ENCODE measurements around the gene KPNA5.
"Not testable (repeated sequence)": the region's sequence is repeated elsewhere in the genome, so short reads cannot be mapped to it uniquely, and the experiment has no call there.

Gene KPNA5

DNA sequence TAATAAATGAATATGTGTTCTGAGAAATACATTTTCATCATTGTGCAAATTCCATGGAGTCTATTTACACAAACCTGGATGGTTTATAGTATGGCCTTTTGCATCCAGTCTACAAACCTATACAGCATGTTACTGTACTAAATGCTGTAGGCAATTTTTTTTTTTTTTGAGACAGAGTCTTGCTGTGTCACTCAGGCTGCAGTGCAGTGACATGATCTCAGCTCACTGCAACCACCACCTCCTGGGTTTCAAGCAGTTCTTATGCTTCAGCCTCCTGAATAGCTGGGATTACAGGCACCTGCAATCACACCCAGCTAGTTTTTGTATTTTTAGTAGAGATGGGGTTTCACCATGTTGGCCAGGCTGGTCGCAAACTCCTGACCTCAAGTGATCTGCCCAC is 22.9 kb downstream of the KPNA5 start:
- not testable (repeated sequence) for DNase-seq (ENCODE audit: low spot score)

DNA sequence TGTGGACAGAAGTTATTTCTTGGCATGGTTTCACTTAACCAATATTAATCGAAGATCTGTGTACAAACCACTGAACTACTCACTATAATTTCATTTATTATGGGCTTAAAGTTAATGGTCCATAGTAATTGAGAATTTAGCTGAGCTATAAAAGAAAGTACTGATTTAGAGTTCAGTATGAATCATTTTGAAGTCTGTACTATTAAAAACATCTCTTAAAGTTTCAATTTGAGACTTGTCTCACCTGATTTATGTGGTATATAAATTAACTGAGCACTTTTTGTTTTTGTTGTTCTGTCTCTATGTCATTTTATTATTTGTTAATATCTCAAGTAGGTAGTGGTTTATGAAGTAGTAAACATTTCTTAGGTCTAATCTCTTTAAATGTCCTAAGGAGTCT is 24.9 kb downstream of the KPNA5 start:
- no peak for DNase-seq (ENCODE audit: low spot score)

DNA sequence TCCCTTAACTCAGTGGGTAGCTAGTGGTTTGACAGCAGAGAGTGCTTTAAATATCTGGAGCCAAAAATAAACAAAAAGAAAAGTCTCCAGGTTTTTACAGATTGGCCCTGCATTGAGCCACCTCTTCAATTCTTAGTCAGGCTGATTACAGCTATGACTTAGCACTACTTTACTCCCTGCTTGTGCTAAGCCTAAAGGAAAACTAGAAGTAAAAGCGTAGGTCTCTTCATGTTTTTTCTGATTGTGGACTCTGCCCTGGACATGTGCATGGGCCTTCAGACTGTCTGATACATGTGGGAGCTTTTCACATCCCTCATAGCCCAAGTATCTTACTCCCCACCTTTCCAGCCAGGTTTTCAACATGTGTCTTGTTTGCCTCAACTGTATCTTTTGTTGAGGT is 33.3 kb downstream of the KPNA5 start:
- DNase-seq (ENCODE audit: low spot score), result no peak

DNA sequence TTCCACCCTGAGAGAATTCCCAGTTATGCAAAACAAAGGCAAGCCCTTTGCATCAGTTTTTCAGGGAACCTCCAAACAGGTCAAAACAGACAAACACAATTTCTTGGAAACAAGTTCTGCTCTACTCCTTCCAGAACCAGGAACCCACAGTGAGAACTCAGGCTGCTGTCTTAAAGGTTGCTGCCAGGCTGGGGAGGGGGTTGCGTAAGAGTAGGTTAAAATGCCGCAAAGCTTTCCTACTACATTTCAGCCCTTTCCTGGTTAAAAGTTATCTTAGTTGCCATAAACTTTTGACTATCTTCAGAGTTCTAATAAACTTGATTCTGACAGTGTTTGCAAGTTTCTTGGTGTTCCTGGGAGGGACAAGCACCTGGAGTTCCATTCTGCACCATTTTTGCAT is 33.8 kb downstream of the KPNA5 start:
- no peak for DNase-seq (ENCODE audit: low spot score)

DNA sequence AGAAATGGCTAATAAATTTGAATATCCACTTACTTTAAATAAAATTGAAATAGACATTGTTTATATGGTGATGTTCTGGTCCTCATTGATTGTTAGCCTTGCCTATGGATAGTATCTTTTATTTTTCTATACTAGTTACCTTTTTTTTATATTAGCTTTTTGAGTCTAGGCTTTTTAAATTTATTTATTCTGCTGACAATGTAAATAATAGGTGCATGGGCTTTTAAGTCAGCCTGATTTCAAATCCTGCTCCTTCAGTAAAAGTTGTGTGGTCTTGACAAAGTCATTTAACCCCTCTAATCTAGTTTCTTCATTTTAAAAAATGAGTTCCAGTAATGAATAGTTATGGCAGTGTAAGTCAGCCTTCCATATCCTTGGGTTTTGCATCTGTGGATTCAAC is 45.9 kb downstream of the KPNA5 start:
- no peak for DNase-seq (ENCODE audit: low spot score)

DNA sequence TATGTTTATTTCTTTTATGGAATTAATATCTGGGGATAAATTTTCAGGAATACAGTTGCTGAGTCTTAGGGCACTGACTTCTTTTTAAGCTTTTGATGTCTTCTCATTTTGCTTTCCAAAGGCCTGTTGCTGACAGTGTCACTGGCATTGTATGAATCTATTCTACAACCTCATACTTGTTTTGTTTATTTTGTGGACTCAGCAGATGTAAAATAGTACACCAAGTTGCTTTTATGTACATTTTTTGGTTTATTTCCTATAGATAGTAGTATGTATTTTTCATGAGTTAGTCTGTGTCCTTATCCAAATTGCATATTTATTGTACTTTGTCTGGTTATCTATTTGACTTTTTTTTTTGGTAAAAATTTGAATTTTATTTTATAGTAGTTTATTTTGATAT is 49.5 kb downstream of the KPNA5 start:
- DNase-seq (ENCODE audit: low spot score), result no peak

DNA sequence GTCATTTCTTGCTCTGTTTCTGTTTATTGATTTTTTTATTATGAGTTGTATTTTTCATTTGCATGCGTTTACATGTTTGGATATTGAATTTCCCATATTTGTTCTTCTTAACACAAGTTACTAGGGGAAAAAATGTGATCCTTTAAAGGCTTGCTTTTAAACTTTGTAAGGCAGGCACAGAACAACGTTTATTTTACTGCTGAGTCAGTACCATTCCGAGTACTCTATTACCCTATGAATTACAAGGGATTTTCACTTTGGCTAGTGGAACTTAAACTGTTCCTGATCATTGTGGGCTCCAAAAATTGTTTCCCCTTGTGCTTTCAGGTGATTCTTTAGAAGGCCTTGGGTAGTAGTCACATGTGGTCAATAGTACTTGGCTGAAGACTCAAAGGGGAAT is 56.0 kb downstream of the KPNA5 start:
- no peak for DNase-seq (ENCODE audit: low spot score)

DNA sequence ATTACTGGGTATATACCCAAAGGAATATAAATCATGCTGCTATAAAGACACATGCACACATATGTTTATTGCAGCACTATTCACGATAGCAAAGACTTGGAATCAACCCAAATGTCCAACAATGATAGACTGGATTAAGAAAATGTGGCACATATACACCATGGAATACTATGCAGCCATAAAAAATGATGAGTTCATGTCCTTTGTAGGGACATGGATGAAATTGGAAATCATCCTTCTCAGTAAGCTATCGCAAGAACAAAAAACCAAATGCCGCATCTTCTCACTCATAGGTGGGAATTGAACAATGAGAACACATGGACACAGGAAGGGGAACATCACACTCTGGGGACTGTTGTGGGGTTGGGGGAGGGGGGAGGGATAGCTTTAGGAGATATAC is 59.5 kb downstream of the KPNA5 start:
- DNase-seq (ENCODE audit: low spot score), result not testable (repeated sequence)

DNA sequence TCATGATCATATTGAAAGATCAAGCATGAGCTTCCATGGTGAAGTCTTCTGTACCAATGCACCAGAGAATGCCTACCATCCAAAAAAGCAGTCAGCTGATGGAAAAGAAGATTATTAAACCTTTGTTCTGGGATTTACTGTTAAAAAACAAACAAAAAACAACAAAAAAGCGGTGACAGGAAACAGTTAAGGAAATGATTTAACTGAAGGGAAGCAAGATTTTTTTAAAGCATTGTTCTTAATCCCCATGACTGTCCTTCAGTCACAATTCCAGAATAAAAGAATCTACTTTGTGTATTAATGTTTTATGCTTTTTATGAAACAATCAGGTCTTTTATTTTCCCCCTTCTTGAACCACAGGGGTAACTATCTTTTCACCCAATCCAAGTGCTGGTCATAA is 60.6 kb downstream of the KPNA5 start:
- no peak for DNase-seq (ENCODE audit: low spot score)

DNA sequence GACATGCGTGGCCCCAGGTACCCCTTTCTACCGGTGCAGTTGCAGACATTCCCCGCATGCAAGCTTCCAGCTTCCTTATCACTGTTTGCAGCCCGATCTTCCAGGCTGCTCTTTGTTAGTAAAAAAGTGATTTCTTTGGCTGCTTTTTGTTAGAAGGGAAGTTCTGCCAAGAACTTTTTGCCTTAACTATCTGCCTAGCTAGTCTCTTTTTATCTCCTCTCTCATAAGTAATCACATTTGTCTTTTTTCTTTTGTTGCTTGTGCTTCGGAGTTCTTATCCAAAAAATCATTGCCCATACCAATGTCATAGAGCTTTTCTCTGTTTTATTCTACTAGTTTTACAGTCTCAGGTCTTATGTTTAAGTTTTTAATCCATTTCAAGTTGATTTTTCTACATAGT is 64.2 kb downstream of the KPNA5 start:
- DNase-seq (ENCODE audit: low spot score), result no peak

DNA sequence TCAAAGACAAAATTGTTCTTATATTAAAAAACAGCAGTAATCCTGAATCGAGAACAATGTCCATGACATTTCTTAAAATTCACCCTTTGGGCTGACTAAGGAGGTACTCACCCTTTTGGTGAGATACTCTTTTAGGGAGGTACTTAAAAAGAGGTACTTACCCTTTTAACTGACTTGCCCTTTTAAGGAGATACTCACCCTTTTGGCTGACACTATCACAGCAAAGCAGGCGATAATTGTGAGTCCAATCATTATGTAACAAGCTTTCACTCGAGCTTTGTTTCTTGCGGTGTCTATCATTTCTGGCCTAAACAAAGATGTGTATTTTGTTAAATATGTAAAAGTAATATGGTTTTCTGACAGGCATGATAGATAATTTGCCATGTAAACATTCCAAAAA is 80.8 kb downstream of the KPNA5 start:
- peak; percentile 50 for DNase-seq (ENCODE audit: low spot score)

DNA sequence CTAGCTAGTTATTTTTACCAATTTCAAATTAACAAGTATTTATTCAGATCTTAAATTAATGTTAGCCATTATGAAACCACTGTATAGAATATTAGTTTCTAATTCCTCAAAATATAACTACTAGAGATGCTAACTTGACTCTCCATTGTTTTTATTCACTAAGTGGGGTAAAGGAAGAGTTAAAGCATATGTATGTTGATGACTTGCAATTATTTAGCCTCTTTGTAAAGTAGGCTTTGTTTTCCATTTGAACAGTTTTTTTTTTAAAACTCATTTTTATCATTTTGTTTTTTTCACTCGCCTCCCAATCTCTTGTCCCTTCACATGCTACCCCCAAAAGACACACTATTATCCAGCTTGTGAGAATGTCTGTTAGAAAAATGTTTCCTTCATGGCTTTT is 81.2 kb downstream of the KPNA5 start:
- DNase-seq (ENCODE audit: low spot score), result no peak

DNA sequence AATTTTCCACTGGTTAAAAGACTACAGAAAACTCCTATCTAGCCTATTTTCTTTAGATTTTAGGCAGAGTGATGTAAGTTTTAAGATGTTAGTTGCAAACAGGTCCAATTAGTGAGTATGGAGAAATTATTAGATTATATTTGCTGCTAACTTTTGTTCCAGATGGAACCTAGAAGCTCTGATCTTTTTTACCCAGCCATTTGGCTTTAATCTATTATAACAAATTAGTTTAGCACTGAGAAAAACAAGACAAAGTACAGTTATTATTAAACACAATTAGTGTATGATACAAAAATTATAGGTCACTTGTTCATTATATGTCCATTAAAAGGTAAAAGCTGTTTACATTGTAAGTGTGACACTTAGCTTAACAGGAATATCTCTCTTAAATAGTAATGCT is 82.0 kb downstream of the KPNA5 start:
- no peak for DNase-seq (ENCODE audit: low spot score)

DNA sequence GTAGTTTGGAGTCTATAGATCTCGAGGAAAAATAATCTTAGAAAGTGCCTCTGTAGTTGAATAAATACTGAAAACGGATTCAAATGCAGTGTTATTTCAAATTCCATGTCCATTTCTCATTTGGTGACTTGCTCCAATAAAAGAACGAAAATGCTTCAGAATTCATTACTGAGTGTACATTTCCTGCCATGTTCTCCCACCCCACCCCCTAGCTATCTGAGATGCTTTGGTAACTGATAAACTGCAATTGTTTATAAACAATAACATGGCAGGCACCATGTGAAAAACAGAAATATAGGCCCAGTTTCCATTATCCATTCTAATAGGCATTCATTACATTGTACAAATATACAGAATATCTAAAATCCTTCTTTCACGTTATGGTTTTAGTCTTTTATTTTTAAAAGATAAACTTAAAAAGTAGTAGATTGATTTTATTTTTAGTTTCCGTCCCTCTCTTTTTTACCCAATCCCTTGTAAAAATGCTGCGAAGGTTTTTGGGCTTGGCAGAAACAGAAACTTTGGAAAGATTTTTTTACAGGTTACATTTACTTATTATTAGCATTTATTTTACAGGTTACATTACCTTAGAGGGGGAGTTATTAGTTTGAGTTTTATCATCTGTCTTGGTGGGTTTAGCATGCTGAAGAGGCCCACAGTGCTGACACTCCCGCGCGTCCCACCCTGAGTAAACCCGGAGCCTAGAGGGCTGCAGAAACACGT is 83.1 kb downstream of the KPNA5 start:
- DNase-seq (ENCODE audit: low spot score), result no peak

DNA sequence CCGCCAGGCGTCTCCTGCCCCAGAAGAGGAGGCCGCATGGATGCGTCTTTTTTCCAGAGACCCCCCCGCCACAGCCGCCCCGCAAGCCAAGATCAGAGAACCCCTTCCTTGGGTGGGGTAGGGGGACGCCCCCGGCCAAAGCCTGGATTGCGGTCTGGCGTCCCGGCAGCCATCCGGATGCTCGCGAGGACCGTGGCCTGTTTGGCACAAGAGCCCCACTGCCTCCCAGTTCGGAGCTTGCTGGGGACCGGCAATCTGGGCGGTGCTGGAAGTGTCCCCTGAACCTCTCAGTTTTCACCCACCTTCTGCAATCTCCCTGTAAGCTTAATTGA is 83.6 kb downstream of the KPNA5 start:
- no peak for DNase-seq (ENCODE audit: low spot score)

DNA sequence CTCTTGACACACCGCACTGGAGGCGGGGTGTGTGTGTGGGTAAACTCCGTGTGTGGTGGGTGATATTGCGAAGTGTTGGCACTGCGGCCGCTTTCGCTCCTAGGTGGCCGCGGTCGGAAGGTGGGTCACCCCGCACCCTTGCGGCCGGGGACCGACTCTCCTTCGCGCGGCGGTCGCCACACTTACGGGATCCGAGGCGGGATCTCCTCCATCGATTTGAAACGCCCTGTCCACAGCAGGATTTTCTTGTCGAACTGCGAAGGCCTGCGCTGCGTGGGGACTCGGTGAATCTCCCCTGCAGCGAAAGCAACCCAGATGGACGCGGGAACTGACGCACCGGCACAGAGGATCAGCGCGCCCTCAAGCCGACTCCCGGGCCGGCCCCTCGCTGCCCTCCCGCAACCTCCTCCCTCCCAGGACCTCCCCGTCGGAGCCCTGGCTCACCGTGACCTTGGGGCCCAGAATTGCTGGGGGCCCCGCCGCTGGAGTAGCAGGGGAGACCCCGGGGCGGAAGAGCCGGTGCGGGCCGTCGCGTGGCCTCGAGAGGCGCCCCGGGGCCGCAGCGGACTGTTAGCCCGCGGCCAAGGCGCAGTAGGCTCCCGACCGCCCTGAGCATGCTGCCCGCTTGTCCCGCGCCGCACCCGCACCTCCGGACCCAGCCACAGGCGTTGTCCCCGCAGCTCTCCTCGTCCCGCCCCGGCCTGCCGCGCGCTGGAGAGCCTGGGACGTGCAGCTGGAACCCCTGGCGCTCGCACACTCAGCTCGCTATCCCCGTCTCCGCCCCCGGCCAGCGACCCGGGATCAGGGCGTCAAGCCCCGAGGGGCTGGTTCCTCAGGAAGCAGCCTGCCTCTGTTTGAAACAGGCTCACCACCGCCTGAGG is 84.2 kb downstream of the KPNA5 start, which contains the start of gene FAM162B:
Gene FAM162B (minus strand): TSS at position 759 of the 881 bp plus-strand sequence. CDS start 143 bp downstream, at position 616.
- no peak for DNase-seq (ENCODE audit: low spot score)

DNA sequence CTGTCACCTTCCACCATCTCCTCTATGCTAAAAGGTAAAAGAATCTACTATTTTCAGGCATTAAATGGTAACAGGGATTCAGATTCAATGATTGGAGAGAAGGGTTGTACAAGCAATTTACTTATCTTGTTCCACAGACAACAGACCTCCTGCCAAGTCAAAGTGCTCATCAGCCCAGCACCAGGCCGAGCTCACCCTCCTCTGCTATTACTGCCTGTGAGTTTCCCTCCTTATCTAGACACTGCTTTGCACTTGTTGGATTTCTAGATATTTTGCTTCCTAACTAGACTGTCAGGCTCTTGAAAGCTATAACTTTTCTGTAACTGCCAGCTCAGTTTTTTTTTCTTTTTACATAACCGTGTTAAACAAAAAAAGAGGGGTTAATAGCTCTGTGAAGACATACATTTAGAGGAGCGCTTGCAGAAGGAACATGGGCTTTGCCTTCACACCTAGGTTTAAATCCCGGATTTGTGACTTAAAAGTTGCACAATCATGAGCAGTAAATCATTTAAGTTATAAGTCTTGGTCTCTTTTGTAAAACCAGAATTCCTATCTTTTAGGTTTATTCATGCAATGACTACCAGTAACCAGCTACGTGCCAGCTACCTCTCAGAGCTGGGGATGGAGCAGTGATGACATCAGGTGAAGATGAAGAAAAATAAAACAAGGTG is 85.6 kb downstream of the KPNA5 start:
- DNase-seq (ENCODE audit: low spot score), result no peak

DNA sequence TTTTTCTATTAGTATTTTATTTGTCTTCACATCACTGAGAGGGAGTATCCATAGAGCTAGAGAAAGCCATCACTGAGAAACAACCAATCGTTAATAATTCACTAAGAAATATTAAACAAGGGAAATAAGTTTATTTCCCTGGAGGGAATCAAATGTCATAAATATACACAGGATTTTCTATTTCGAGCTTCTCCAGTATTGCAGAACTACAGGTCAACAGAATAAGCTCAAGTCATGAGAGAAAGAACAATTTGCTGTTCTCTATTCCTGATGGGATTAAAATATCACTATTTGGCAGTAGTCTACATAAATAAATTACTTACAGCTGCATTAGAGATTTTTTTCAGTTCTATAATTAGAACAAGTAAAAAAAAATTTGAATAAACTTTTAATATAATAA is 86.7 kb downstream of the KPNA5 start:
- no peak for DNase-seq (ENCODE audit: low spot score)

DNA sequence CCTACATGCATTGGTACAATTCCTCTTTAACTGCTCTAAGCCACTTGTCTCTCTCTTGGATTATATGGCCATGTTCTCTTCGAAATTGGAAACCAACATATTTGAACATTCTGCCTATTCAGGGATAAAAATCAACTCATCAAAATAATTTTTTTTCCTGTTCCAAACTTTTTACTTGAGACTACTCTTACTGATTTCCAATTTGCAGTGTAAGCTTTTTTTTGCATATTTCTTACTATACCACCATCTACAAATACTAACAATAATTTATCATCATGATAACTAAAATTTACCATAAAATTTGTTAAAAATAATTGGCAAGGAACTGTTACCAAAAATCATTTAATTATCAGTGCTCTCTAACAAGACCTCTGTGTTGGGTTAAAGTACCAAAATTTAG is 91.4 kb downstream of the KPNA5 start:
- DNase-seq (ENCODE audit: low spot score), result no peak

DNA sequence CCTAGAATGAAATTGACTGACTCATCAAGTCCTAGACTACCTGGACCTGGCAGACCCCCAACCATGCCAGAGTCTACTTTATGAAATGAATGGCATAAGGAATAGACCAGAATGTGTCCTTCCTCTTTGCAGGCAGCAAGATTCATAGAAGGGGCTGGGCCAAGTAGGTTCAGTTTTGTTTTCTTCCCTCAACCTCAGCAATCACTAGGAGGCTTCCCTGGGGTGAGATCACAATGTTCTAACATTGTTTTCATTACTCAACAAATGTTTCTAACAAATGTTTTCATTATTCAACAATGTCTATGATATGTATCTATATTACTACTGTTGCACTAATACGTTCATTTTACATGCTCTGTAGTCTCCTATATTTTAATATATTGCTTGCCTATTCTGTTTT is 92.9 kb downstream of the KPNA5 start:
- DNase-seq (ENCODE audit: low spot score), result no peak

DNA sequence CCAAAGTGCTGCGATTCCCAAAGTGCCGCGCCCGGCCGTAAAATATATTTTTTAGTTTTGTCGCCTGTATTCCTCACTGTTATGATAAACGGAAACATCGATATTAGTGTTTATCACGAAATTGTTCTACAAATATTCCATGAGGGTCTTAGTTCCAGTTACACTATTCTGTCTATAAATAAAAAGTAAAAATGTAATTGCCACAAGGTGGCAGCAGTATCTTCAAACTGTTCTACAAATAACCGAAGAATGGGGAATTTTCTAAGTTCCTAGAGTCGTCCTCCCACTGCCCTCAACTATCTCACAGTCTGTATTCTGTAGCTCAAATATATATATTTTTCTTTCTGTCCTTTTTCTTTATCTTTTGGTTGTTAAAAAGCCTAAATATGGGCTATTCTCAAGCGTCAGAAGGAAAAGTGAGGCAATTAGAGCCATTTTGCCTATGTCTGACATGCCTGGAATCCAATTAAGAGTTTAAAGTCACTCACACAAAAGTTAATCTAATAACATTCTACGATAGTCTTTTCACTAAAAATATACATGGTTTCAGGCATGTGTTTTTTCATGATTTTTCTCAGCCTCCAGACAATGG is 98.7 kb downstream of the KPNA5 start:
- DNase-seq (ENCODE audit: low spot score), result peak; percentile 79

DNA sequence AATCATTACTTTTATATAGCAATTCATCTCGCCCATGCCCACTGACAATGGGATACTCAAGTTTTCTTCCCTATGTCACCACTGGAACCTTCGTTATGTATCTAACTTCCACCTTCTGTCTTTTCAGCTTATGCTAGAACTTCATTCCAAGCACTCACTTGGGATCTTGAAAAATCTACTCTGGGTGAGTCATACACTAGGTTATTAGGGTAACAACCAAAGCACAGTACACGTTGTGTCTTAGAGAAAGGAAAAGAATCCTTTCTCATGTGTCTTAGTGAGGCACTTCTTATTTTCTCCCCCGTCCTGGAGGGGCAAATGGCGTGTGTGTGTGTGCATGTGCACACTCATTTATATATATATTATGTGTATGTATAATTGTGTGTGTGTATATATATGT is 102.8 kb downstream of the KPNA5 start:
- peak; percentile 9 for DNase-seq (ENCODE audit: low spot score)

Measured in RKO (cell line).